Thyroid gland (tissue), 4 donors: ENCODE data around the gene MID1.

Source experiments
- CTCF ChIP-seq, 6 experiments: fragments of 200-600 bp in 3 of 6; fragments of 450-650 bp in 3 of 6; sonication (generic) in 3 of 6; IDR thresholded peaks; one replicate each; pipeline ENCODE4 v1.5.1; 2016 to 2019; ENCODE audit warnings: antibody characterized with exemption in 6 of 6, mild to moderate bottlenecking in 2 of 6, inconsistent platforms in 1 of 6, moderate library complexity in 1 of 6
- POLR2A ChIP-seq, 2 donors: fragments of 450-650 bp; IDR thresholded peaks; one replicate each; pipeline ENCODE4 v1.6.1; 2017; ENCODE audit warnings: antibody characterized with exemption in 2 of 2, mild to moderate bottlenecking in 2 of 2, moderate library complexity in 1 of 2

GRCh38 chrX:10512258-10512657 is 108.1 kb downstream of the MID1 start:
- TF ChIP-seq CTCF (IDR thresholded peaks at IDR 0.05): no peak
- no peak for TF ChIP-seq POLR2A (IDR thresholded peaks at IDR 0.05)
